ENCODE results near the gene PMPCA. TPM values are rescaled to one million over a fixed set of nuclear protein-coding genes. Genes with fewer than 3 reads are reported as not detected.

The PMPCA gene
- total and polyA plus RNA-seq, 2 of the 13 experiments (the other 11 are each of a cell fraction or from before 2014, with no cell fraction given) = 70.2 to 88.4 TPM

DNA sequence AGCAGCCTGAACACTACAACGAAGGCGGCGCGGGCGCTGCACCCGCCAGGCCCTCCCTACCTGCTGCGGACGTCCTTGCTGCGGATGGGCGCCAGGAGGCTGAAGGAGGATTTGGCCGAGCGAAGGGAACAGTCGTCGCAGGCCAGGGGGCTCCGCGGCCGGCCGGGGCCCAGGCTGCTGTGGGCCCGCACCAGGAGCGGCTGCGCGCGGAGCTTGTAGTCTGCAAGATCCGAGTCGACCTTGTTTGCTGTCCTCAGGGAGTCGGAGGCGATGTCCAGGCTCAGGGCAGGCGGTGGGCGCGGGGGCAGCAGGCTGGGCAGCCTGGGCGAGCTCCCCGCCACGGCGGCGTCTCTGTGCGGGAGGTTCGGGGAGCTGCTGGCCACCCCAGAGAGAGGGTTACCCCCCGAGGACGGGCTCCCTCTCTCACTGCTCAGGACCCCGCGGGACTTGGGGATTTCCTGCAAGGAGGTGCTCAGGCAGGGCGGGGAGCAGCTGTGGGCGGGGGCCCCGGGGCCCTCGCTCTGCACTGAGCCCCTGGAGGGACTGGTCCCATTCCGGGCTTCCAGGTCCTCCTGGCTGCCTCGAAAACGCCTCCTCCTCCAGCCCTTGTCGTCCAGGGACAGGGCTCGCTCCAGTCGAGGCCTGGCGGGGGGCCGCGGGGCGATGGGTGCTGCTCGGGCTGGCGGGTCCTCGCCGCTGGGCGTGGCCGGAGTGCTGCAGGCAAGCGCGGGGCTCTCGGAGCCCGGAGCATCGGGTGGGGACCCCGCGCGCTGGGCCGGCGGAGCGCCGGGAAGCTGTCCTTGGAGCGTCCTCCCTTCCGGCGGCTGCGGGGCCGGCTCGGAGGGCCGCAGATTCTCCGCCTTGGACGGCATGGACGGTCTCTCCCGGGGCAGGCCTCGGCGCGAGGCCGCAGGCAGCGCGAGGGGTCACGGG is 28.4 kb downstream of the PMPCA start (continued):
- no peak for TF ChIP-seq MBD4 (IDR thresholded peaks at IDR 0.05; ENCODE audit: borderline replicate concordance, low read length)
- TF ChIP-seq, protein P1, sequence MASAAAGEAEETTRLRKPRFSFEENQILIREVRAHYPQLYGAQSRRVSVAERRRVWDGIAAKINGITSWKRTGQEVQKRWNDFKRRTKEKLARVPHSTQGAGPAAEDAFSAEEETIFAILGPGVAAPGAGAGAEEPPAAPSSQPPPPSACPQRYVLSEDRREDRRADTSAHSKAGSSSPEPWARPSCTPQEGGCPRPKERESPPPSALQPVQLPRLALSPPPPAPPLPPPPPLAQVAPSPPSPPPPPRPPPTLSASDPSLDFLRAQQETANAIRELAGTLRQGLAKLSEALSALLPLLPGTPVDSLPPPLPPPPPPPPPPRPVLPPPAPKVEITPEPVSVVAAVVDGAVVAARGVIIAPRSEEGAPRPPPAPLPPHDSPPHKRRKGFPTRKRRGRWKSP (CRISPR knock-in tag; IDR thresholded peaks at IDR 0.05) = no peak
- no peak for TF ChIP-seq ZNF772 (CRISPR knock-in tag; IDR thresholded peaks at IDR 0.05)
- TF ChIP-seq ZSCAN21 (CRISPR knock-in tag; IDR thresholded peaks at IDR 0.05; ENCODE audit: borderline replicate concordance) = no peak; the same call in 1 of the 2 replicates
- no peak for TF ChIP-seq ISL2 (CRISPR knock-in tag; IDR thresholded peaks at IDR 0.05)
- TF ChIP-seq PHF20 (CRISPR knock-in tag; IDR thresholded peaks at IDR 0.05) = 0 out of 2 replicates have a peak, but pooled peaks have one; percentile 30
- TF ChIP-seq, protein P2, sequence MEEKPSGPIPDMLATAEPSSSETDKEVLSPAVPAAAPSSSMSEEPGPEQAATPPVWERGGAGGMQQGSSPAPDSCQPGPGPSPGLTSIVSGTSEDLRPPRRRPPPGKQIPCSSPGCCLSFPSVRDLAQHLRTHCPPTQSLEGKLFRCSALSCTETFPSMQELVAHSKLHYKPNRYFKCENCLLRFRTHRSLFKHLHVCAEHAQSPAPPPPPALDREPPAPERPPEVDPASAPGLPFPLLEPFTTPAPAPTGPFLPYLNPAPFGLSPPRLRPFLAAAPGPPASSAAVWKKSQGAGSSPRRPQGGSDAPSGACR (CRISPR knock-in tag; IDR thresholded peaks at IDR 0.05) = no peak
- 0 out of 2 replicates have a peak, but pooled peaks have one; percentile 2 for TF ChIP-seq NFKB2 (CRISPR knock-in tag; IDR thresholded peaks at IDR 0.05; ENCODE audit: borderline replicate concordance)
- TF ChIP-seq, protein P3, sequence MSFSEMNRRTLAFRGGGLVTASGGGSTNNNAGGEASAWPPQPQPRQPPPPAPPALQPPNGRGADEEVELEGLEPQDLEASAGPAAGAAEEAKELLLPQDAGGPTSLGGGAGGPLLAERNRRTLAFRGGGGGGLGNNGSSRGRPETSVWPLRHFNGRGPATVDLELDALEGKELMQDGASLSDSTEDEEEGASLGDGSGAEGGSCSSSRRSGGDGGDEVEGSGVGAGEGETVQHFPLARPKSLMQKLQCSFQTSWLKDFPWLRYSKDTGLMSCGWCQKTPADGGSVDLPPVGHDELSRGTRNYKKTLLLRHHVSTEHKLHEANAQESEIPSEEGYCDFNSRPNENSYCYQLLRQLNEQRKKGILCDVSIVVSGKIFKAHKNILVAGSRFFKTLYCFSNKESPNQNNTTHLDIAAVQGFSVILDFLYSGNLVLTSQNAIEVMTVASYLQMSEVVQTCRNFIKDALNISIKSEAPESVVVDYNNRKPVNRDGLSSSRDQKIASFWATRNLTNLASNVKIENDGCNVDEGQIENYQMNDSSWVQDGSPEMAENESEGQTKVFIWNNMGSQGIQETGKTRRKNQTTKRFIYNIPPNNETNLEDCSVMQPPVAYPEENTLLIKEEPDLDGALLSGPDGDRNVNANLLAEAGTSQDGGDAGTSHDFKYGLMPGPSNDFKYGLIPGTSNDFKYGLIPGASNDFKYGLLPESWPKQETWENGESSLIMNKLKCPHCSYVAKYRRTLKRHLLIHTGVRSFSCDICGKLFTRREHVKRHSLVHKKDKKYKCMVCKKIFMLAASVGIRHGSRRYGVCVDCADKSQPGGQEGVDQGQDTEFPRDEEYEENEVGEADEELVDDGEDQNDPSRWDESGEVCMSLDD (CRISPR knock-in tag; IDR thresholded peaks at IDR 0.05; ENCODE audit: borderline replicate concordance) = no peak
- TF ChIP-seq ZNF589 (CRISPR knock-in tag; conservative IDR thresholded peaks at IDR 0.05) = 0 out of 2 replicates have a peak, but pooled peaks have one; percentile 35
- TF ChIP-seq, protein P4, sequence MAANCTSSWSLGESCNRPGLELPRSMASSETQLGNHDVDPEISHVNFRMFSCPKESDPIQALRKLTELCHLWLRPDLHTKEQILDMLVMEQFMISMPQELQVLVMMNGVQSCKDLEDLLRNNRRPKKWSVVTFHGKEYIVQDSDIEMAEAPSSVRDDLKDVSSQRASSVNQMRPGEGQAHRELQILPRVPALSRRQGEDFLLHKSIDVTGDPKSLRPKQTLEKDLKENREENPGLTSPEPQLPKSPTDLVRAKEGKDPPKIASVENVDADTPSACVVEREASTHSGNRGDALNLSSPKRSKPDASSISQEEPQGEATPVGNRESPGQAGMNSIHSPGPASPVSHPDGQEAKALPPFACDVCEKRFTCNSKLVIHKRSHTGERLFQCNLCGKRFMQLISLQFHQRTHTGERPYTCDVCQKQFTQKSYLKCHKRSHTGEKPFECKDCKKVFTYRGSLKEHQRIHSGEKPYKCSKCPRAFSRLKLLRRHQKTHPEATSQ (CRISPR knock-in tag; IDR thresholded peaks at IDR 0.05; ENCODE audit: borderline replicate concordance) = no peak
- TF ChIP-seq HDAC6 (IDR thresholded peaks at IDR 0.05; ENCODE audit: low read depth, low read length) = no peak
- peak; percentile 77 for TF ChIP-seq ZNF768 (CRISPR knock-in tag; IDR thresholded peaks at IDR 0.05)
- TF ChIP-seq ZNF446 (CRISPR knock-in tag; IDR thresholded peaks at IDR 0.05) = peak; percentile 83; the same call in 1 of the 2 replicates
- TF ChIP-seq, protein P5, sequence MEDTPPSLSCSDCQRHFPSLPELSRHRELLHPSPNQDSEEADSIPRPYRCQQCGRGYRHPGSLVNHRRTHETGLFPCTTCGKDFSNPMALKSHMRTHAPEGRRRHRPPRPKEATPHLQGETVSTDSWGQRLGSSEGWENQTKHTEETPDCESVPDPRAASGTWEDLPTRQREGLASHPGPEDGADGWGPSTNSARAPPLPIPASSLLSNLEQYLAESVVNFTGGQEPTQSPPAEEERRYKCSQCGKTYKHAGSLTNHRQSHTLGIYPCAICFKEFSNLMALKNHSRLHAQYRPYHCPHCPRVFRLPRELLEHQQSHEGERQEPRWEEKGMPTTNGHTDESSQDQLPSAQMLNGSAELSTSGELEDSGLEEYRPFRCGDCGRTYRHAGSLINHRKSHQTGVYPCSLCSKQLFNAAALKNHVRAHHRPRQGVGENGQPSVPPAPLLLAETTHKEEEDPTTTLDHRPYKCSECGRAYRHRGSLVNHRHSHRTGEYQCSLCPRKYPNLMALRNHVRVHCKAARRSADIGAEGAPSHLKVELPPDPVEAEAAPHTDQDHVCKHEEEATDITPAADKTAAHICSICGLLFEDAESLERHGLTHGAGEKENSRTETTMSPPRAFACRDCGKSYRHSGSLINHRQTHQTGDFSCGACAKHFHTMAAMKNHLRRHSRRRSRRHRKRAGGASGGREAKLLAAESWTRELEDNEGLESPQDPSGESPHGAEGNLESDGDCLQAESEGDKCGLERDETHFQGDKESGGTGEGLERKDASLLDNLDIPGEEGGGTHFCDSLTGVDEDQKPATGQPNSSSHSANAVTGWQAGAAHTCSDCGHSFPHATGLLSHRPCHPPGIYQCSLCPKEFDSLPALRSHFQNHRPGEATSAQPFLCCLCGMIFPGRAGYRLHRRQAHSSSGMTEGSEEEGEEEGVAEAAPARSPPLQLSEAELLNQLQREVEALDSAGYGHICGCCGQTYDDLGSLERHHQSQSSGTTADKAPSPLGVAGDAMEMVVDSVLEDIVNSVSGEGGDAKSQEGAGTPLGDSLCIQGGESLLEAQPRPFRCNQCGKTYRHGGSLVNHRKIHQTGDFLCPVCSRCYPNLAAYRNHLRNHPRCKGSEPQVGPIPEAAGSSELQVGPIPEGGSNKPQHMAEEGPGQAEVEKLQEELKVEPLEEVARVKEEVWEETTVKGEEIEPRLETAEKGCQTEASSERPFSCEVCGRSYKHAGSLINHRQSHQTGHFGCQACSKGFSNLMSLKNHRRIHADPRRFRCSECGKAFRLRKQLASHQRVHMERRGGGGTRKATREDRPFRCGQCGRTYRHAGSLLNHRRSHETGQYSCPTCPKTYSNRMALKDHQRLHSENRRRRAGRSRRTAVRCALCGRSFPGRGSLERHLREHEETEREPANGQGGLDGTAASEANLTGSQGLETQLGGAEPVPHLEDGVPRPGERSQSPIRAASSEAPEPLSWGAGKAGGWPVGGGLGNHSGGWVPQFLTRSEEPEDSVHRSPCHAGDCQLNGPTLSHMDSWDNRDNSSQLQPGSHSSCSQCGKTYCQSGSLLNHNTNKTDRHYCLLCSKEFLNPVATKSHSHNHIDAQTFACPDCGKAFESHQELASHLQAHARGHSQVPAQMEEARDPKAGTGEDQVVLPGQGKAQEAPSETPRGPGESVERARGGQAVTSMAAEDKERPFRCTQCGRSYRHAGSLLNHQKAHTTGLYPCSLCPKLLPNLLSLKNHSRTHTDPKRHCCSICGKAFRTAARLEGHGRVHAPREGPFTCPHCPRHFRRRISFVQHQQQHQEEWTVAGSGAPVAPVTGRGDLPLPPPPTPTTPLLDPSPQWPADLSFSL (CRISPR knock-in tag; IDR thresholded peaks at IDR 0.05) = no peak

Data from HepG2 (cell line).